Measurements from ENCODE around the gene CYP19A1. TPM values are rescaled to one million over a fixed set of nuclear protein-coding genes. Genes with fewer than 3 reads are reported as not detected.

CYP19A1 gene
- total RNA-seq, 1 experiment from 2014 or later, result not detected

DNA sequence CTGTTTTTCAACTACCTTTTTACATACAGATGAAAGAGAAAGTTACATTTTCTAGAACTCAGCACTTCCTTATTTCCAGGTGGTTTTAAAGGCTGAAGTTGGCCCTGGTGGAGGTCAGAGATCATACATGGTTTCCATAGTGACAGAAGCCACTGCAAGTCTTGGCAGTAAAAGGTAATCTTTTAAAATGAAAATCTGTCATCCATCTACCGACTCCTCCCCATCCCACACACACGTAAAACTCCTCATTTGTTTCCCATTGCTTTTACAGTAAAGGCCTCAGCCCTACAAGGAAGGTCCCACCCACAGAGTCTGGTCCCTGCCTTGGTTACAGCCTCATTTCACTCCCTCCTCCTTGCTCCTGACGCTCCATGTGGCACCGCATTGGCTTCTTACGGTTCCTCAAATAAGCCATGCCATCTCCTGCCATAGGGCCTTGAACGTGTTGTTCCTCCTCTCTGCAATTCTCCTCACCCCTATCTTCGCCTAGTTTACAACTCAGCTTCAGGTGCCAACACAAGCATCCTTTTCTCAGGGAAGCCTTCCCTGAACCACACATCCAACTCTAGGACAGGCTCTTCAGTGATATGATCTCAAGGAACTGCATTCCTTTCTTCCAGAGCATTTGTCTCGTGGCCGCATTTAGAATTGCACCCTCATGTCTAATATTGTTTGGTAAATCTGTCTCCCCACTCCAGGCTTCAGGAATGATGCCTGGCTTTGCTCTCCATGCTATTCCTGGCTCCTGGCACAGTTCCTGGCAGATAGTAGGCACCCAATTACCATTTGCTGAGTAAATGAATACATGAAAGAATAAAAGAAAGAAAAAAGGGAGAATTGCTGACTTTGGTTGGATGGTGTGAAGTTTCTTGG is 2.6 kb downstream of the CYP19A1 start:
- CTCF ChIA-PET, result no interaction called here
- no TSS peak for BruUV-seq (replicated peaks)
- ATAC-seq (no peak), DNase-seq (ENCODE audit: low read depth, low spot score) (no peak)
- intact Hi-C loops (cut with micrococcal nuclease; ENCODE audit: unreplicated experiment) (no loop called here), in situ Hi-C loops (cut with HindIII; ENCODE audit: low pct_unique_long_range_greater_than_20kb, low sequenced_read_pairs) (no loop called here)
- Histone ChIP-seq H3K4me3 (ENCODE audit: low read depth in 2 of 2, low read length in 2 of 2) (no peak overlapping the region), H3K4me1 (ENCODE audit: control insufficient read depth, insufficient read depth, low read length) (no peaks in the 10 kb centered on the region), H3K27me3 (ENCODE audit: control insufficient read depth, insufficient read depth, low read length) (peaks cover 16% of the 10 kb centered on the region), H3K9me3 (ENCODE audit: control insufficient read depth, insufficient read depth, low read depth, low read length) (no peaks in the 10 kb centered on the region), H3K36me3 (ENCODE audit: control insufficient read depth, insufficient read depth, low read length) (no peaks in the 10 kb centered on the region), H3K27ac (ENCODE audit: low read length) (no peak overlapping the region)
- TF ChIP-seq POLR2AphosphoS5 (IDR thresholded peaks at IDR 0.05; ENCODE audit: low read depth, low read length) (no peak), SIN3A (IDR thresholded peaks at IDR 0.05; ENCODE audit: borderline replicate concordance, insufficient read depth, low read depth, low read length) (no peak), TCF7L2 (IDR thresholded peaks at IDR 0.05; ENCODE audit: low read depth, low read length) (no peak)
- TF ChIP-seq, protein P1, sequence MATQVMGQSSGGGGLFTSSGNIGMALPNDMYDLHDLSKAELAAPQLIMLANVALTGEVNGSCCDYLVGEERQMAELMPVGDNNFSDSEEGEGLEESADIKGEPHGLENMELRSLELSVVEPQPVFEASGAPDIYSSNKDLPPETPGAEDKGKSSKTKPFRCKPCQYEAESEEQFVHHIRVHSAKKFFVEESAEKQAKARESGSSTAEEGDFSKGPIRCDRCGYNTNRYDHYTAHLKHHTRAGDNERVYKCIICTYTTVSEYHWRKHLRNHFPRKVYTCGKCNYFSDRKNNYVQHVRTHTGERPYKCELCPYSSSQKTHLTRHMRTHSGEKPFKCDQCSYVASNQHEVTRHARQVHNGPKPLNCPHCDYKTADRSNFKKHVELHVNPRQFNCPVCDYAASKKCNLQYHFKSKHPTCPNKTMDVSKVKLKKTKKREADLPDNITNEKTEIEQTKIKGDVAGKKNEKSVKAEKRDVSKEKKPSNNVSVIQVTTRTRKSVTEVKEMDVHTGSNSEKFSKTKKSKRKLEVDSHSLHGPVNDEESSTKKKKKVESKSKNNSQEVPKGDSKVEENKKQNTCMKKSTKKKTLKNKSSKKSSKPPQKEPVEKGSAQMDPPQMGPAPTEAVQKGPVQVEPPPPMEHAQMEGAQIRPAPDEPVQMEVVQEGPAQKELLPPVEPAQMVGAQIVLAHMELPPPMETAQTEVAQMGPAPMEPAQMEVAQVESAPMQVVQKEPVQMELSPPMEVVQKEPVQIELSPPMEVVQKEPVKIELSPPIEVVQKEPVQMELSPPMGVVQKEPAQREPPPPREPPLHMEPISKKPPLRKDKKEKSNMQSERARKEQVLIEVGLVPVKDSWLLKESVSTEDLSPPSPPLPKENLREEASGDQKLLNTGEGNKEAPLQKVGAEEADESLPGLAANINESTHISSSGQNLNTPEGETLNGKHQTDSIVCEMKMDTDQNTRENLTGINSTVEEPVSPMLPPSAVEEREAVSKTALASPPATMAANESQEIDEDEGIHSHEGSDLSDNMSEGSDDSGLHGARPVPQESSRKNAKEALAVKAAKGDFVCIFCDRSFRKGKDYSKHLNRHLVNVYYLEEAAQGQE (IDR thresholded peaks at IDR 0.05; ENCODE audit: insufficient read depth in 1 of 2, low read depth in 2 of 2, low read length in 1 of 2), result no peak
- TF ChIP-seq, protein P2, sequence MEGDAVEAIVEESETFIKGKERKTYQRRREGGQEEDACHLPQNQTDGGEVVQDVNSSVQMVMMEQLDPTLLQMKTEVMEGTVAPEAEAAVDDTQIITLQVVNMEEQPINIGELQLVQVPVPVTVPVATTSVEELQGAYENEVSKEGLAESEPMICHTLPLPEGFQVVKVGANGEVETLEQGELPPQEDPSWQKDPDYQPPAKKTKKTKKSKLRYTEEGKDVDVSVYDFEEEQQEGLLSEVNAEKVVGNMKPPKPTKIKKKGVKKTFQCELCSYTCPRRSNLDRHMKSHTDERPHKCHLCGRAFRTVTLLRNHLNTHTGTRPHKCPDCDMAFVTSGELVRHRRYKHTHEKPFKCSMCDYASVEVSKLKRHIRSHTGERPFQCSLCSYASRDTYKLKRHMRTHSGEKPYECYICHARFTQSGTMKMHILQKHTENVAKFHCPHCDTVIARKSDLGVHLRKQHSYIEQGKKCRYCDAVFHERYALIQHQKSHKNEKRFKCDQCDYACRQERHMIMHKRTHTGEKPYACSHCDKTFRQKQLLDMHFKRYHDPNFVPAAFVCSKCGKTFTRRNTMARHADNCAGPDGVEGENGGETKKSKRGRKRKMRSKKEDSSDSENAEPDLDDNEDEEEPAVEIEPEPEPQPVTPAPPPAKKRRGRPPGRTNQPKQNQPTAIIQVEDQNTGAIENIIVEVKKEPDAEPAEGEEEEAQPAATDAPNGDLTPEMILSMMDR (IDR thresholded peaks at IDR 0.05), result no peak
- POLR2A ChIA-PET, result no interaction called here

DNA sequence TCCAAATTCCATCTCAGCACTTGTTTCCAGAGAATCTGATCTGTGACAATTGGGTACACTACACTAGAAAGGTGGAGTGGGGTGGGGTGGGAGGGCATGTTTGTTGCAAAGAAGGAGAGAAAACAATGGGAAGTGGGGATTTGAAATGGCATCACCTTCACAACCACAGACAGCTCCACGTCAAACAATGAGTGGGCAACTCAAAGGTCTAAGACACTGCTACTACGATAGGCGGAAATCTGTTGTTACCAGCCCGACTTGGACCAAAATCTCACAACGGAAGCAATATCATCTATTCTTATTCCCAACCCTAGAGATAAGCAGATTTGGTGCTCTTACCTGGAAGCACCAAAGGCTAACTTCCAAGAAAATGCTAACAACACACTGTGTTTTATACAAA is 3.3 kb downstream of the CYP19A1 start:
- no TSS peak for BruUV-seq (replicated peaks)
- POLR2A ChIA-PET, result no interaction called here
- TF ChIP-seq SIN3A (IDR thresholded peaks at IDR 0.05; ENCODE audit: borderline replicate concordance, insufficient read depth, low read depth, low read length) (no peak), POLR2AphosphoS5 (IDR thresholded peaks at IDR 0.05; ENCODE audit: low read depth, low read length) (no peak)

DNA sequence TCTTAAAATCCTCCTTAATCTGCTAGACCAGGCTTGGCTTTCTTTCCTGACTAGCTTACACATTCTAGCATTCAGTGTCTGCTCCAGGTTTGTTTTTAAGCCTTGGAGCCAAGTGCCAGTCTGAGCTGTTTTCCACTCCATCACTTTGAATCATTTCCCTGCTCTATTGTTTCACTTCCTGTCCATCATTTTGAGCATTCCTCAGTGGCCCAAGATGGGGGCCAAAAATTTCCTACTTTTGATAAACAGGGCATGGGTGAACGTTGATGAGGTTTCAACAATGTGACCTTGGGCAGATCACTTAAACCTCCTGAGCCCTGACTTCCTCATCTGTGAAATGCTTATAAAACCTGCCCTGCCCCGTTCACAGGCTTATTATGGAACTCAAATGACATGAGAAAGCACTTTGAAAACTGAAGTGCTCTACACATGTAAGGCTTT is 4.4 kb downstream of the CYP19A1 start:
- no peak overlapping the region for H3K4me3 ChIP-seq (ENCODE audit: low read depth in 2 of 2, low read length in 2 of 2)
- ChIA-PET POLR2A (no interaction called here), CTCF (no interaction called here)
- no peak for TF ChIP-seq TCF7L2 (IDR thresholded peaks at IDR 0.05; ENCODE audit: low read depth, low read length)
- no peak for TF ChIP-seq POLR2AphosphoS5 (IDR thresholded peaks at IDR 0.05; ENCODE audit: low read depth, low read length)
- no peak for TF ChIP-seq SIN3A (IDR thresholded peaks at IDR 0.05; ENCODE audit: borderline replicate concordance, insufficient read depth, low read depth, low read length)
- TF ChIP-seq, protein P2 (IDR thresholded peaks at IDR 0.05), result no peak
- TF ChIP-seq, protein P1 (IDR thresholded peaks at IDR 0.05; ENCODE audit: insufficient read depth in 1 of 2, low read depth in 2 of 2, low read length in 1 of 2), result no peak
- no TSS peak for BruUV-seq (replicated peaks)
- ATAC-seq, result no peak
- no peaks in the 10 kb centered on the region for H3K36me3 ChIP-seq (ENCODE audit: control insufficient read depth, insufficient read depth, low read length)
- no peak overlapping the region for H3K27ac ChIP-seq (ENCODE audit: low read length)
- in situ Hi-C loops (cut with HindIII; ENCODE audit: low pct_unique_long_range_greater_than_20kb, low sequenced_read_pairs), result no loop called here
- H3K27me3 ChIP-seq (ENCODE audit: control insufficient read depth, insufficient read depth, low read length), result peaks cover 13% of the 10 kb centered on the region
- no peaks in the 10 kb centered on the region for H3K9me3 ChIP-seq (ENCODE audit: control insufficient read depth, insufficient read depth, low read depth, low read length)
- intact Hi-C loops (cut with micrococcal nuclease; ENCODE audit: unreplicated experiment), result no loop called here
- no peak for DNase-seq (ENCODE audit: low read depth, low spot score)
- no peaks in the 10 kb centered on the region for H3K4me1 ChIP-seq (ENCODE audit: control insufficient read depth, insufficient read depth, low read length)

More for the DNA sequence above, 3.3 kb downstream of the CYP19A1 start:
- CTCF ChIA-PET, result no interaction called here
- ATAC-seq (no peak), DNase-seq (ENCODE audit: low read depth, low spot score) (no peak)
- intact Hi-C loops (cut with micrococcal nuclease; ENCODE audit: unreplicated experiment), result no loop called here
- H3K9me3 ChIP-seq (ENCODE audit: control insufficient read depth, insufficient read depth, low read depth, low read length), result no peaks in the 10 kb centered on the region
- in situ Hi-C loops (cut with HindIII; ENCODE audit: low pct_unique_long_range_greater_than_20kb, low sequenced_read_pairs), result no loop called here
- H3K27ac ChIP-seq (ENCODE audit: low read length), result no peak overlapping the region
- H3K4me1 ChIP-seq (ENCODE audit: control insufficient read depth, insufficient read depth, low read length), result no peaks in the 10 kb centered on the region
- no peak overlapping the region for H3K4me3 ChIP-seq (ENCODE audit: low read depth in 2 of 2, low read length in 2 of 2)
- H3K36me3 ChIP-seq (ENCODE audit: control insufficient read depth, insufficient read depth, low read length), result no peaks in the 10 kb centered on the region
- peaks cover 13% of the 10 kb centered on the region for H3K27me3 ChIP-seq (ENCODE audit: control insufficient read depth, insufficient read depth, low read length)
